ENCODE measurements around the gene TRABD2B.

Gene TRABD2B

GRCh38 chr1:47951026-47951425 is 46.2 kb downstream of the TRABD2B start:
- H3K36me3 ChIP-seq (ENCODE audit: control insufficient read depth, insufficient read depth, low read length), result no peaks in the 10 kb centered on the region
- no peaks in the 10 kb centered on the region; the same call in 1 of the 2 replicates for H3K27me3 ChIP-seq (replicated peaks; ENCODE audit: control insufficient read depth, insufficient read depth, low read length)
- TF ChIP-seq, protein P1, sequence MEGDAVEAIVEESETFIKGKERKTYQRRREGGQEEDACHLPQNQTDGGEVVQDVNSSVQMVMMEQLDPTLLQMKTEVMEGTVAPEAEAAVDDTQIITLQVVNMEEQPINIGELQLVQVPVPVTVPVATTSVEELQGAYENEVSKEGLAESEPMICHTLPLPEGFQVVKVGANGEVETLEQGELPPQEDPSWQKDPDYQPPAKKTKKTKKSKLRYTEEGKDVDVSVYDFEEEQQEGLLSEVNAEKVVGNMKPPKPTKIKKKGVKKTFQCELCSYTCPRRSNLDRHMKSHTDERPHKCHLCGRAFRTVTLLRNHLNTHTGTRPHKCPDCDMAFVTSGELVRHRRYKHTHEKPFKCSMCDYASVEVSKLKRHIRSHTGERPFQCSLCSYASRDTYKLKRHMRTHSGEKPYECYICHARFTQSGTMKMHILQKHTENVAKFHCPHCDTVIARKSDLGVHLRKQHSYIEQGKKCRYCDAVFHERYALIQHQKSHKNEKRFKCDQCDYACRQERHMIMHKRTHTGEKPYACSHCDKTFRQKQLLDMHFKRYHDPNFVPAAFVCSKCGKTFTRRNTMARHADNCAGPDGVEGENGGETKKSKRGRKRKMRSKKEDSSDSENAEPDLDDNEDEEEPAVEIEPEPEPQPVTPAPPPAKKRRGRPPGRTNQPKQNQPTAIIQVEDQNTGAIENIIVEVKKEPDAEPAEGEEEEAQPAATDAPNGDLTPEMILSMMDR (IDR thresholded peaks at IDR 0.05; ENCODE audit: insufficient read depth, low read length, poor library complexity, severe bottlenecking), result no peak
- DNase-seq (ENCODE audit: extremely low read depth, insufficient read length), result no peak
- H3K4me3 ChIP-seq (replicated peaks; ENCODE audit: low read depth, low read length), result no peak overlapping the region

- Histone ChIP-seq H3K4me3 (replicated peaks; ENCODE audit: low read depth, low read length) (no peak overlapping the region), H3K27me3 (replicated peaks; ENCODE audit: control insufficient read depth, insufficient read depth, low read length) (no peaks in the 10 kb centered on the region; the same call in 1 of the 2 replicates), H3K36me3 (ENCODE audit: control insufficient read depth, insufficient read depth, low read length) (no peaks in the 10 kb centered on the region)
- no peak for DNase-seq (ENCODE audit: extremely low read depth, insufficient read length)
- TF ChIP-seq, protein P1 (IDR thresholded peaks at IDR 0.05; ENCODE audit: insufficient read depth, low read length, poor library complexity, severe bottlenecking), result no peak
Measured at GRCh38 chr1:47950471-47950870, 46.7 kb downstream of the TRABD2B start.

GRCh38 chr1:47948126-47948525 is 49.1 kb downstream of the TRABD2B start:
- Histone ChIP-seq H3K4me3 (replicated peaks; ENCODE audit: low read depth, low read length) (no peak overlapping the region), H3K36me3 (ENCODE audit: control insufficient read depth, insufficient read depth, low read length) (no peaks in the 10 kb centered on the region), H3K27me3 (replicated peaks; ENCODE audit: control insufficient read depth, insufficient read depth, low read length) (no peaks in the 10 kb centered on the region; the same call in 1 of the 2 replicates)
- TF ChIP-seq, protein P1 (IDR thresholded peaks at IDR 0.05; ENCODE audit: insufficient read depth, low read length, poor library complexity, severe bottlenecking), result no peak
- DNase-seq (ENCODE audit: extremely low read depth, insufficient read length), result no peak

GRCh38 chr1:47947531-47947930 is 49.7 kb downstream of the TRABD2B start:
- DNase-seq (ENCODE audit: extremely low read depth, insufficient read length), result no peak
- no peaks in the 10 kb centered on the region for H3K36me3 ChIP-seq (ENCODE audit: control insufficient read depth, insufficient read depth, low read length)
- TF ChIP-seq, protein P1 (IDR thresholded peaks at IDR 0.05; ENCODE audit: insufficient read depth, low read length, poor library complexity, severe bottlenecking), result no peak
- H3K27me3 ChIP-seq (replicated peaks; ENCODE audit: control insufficient read depth, insufficient read depth, low read length), result no peaks in the 10 kb centered on the region
- no peak overlapping the region for H3K4me3 ChIP-seq (replicated peaks; ENCODE audit: low read depth, low read length)

DNA sequence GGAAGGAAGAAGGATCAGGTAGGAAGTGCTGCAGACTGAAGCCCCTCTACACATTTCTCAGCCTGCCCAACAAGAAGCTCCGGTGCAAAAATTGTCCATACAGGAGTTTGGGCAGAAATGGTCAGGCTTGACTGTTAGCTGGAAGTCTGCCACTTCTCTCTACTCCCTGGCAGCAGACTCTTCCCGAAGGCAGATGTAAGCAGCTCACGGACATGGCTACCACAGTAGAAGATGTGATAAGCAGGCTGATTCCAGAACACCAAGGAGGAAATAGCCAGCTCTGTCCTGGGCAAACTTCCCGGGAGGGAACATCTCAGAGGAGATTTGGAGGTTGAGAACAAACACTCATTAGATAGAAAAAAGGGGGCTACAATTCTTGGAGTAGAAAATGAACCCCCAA is 52.6 kb downstream of the TRABD2B start:
- DNase-seq (ENCODE audit: extremely low read depth, insufficient read length), result no peak
- no peak overlapping the region for H3K4me3 ChIP-seq (replicated peaks; ENCODE audit: low read depth, low read length)
- no peaks in the 10 kb centered on the region for H3K36me3 ChIP-seq (ENCODE audit: control insufficient read depth, insufficient read depth, low read length)
- TF ChIP-seq, protein P1 (IDR thresholded peaks at IDR 0.05; ENCODE audit: insufficient read depth, low read length, poor library complexity, severe bottlenecking), result no peak
- H3K27me3 ChIP-seq (replicated peaks; ENCODE audit: control insufficient read depth, insufficient read depth, low read length), result no peaks in the 10 kb centered on the region

- no peak overlapping the region for H3K4me3 ChIP-seq (replicated peaks; ENCODE audit: low read depth, low read length)
- no peaks in the 10 kb centered on the region for H3K27me3 ChIP-seq (replicated peaks; ENCODE audit: control insufficient read depth, insufficient read depth, low read length)
- TF ChIP-seq, protein P1 (IDR thresholded peaks at IDR 0.05; ENCODE audit: insufficient read depth, low read length, poor library complexity, severe bottlenecking), result no peak
- no peaks in the 10 kb centered on the region for H3K36me3 ChIP-seq (ENCODE audit: control insufficient read depth, insufficient read depth, low read length)
- no peak for DNase-seq (ENCODE audit: extremely low read depth, insufficient read length)
Measured at GRCh38 chr1:47942240-47942629, 55.0 kb downstream of the TRABD2B start.
